ENCODE measurements around the gene ANKRD30A.

DNA sequence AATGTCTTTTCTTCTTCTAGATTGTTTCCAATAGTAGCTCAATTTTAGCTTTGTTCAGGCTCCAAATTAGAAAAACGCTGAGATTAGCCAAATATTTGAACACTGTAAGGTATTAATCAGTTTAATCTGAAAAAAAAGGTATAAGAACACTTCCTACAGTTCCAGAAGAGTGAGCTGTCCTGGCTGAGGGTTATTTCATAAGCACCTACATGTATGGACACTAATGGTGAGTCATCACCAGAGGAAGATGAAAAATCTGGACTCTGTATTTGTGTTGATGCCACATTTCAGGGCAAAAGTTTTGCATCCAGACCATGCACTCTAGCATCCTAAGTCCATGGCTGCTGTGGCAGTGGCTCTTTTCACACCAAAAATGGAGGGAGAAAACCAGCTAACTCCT lies 189.5 kb downstream of the ANKRD30A start:
- TF ChIP-seq EZH2 (IDR thresholded peaks at IDR 0.05; ENCODE audit: low read length, unreplicated experiment) = no peak
- TF ChIP-seq, protein P1, sequence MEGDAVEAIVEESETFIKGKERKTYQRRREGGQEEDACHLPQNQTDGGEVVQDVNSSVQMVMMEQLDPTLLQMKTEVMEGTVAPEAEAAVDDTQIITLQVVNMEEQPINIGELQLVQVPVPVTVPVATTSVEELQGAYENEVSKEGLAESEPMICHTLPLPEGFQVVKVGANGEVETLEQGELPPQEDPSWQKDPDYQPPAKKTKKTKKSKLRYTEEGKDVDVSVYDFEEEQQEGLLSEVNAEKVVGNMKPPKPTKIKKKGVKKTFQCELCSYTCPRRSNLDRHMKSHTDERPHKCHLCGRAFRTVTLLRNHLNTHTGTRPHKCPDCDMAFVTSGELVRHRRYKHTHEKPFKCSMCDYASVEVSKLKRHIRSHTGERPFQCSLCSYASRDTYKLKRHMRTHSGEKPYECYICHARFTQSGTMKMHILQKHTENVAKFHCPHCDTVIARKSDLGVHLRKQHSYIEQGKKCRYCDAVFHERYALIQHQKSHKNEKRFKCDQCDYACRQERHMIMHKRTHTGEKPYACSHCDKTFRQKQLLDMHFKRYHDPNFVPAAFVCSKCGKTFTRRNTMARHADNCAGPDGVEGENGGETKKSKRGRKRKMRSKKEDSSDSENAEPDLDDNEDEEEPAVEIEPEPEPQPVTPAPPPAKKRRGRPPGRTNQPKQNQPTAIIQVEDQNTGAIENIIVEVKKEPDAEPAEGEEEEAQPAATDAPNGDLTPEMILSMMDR (conservative IDR thresholded peaks at IDR 0.05; ENCODE audit: low read depth, low read length) = no peak
- no peak for TF ChIP-seq EZH2phosphoT487 (IDR thresholded peaks at IDR 0.05; ENCODE audit: borderline replicate concordance, low read length)
